T follicular helper cell (primary cell): ENCODE results near the gene APOB.

Source experiments
- DNase-seq: peaks from one replicate; pipeline ENCODE4 v3.0.0-alpha.2; 2020; ENCODE audit warnings: low read depth

APOB gene

GRCh38 chr2:21046506-21046905 lies 2.6 kb upstream of the APOB start:
- DNase-seq = no peak

GRCh38 chr2:21044694-21045371 lies 960 bp upstream of the APOB start:
- no peak for DNase-seq

- peak; percentile 9 for DNase-seq
Measured at GRCh38 chr2:21042958-21043743, 722 bp downstream of the APOB start.

- no peak for DNase-seq
Measured at GRCh38 chr2:21042708-21042957, 1.2 kb downstream of the APOB start.

- no peak for DNase-seq
Measured at GRCh38 chr2:21041943-21042707, 1.7 kb downstream of the APOB start.

GRCh38 chr2:21041462-21041861 lies 2.4 kb downstream of the APOB start:
- DNase-seq = no peak

GRCh38 chr2:21040468-21041377 lies 3.1 kb downstream of the APOB start:
- DNase-seq = no peak

GRCh38 chr2:21039979-21040467 lies 3.9 kb downstream of the APOB start:
- DNase-seq = no peak

GRCh38 chr2:21039080-21039556 lies 4.8 kb downstream of the APOB start:
- no peak for DNase-seq

GRCh38 chr2:21038403-21039073 lies 5.3 kb downstream of the APOB start:
- DNase-seq = no peak

GRCh38 chr2:21037671-21038108 lies 6.2 kb downstream of the APOB start:
- no peak for DNase-seq

GRCh38 chr2:21036708-21037670 lies 6.9 kb downstream of the APOB start:
- no peak for DNase-seq

GRCh38 chr2:21035974-21036707 lies 7.7 kb downstream of the APOB start:
- DNase-seq = no peak

GRCh38 chr2:21035282-21035973 lies 8.4 kb downstream of the APOB start:
- DNase-seq = no peak

GRCh38 chr2:21034972-21035279 lies 8.9 kb downstream of the APOB start:
- DNase-seq = no peak

- no peak for DNase-seq
Measured at GRCh38 chr2:21034156-21034971, 9.5 kb downstream of the APOB start.

GRCh38 chr2:21033237-21034155 lies 10.4 kb downstream of the APOB start:
- DNase-seq = no peak
